ENCODE data around the gene OLFML1.

DNA sequence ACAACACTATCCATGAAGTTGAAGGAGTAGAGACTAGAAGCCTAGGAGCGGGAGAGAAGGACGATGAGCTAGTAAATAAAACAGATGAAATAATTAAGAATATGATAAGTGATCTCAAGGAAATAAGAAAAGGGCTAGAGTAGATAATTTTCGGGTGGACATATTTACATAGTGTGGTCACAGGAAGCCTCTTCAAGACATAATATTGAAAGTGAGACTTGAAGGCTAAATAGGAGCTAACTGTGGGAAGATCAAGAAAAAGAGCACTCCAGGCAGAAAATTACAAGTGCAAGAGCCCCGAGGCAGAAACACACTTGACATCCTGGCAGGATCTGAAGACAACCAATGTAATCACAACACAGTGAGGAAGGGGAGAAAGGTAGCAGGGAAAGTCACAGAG lies 16.6 kb downstream of the OLFML1 start:
- TF ChIP-seq, protein P1, sequence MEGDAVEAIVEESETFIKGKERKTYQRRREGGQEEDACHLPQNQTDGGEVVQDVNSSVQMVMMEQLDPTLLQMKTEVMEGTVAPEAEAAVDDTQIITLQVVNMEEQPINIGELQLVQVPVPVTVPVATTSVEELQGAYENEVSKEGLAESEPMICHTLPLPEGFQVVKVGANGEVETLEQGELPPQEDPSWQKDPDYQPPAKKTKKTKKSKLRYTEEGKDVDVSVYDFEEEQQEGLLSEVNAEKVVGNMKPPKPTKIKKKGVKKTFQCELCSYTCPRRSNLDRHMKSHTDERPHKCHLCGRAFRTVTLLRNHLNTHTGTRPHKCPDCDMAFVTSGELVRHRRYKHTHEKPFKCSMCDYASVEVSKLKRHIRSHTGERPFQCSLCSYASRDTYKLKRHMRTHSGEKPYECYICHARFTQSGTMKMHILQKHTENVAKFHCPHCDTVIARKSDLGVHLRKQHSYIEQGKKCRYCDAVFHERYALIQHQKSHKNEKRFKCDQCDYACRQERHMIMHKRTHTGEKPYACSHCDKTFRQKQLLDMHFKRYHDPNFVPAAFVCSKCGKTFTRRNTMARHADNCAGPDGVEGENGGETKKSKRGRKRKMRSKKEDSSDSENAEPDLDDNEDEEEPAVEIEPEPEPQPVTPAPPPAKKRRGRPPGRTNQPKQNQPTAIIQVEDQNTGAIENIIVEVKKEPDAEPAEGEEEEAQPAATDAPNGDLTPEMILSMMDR (IDR thresholded peaks at IDR 0.05), result no peak
- no peak for TF ChIP-seq EP300 (IDR thresholded peaks at IDR 0.05)

All from tibial nerve (tissue), 4 donors.